ENCODE measurements around the gene P4HB.

- TF ChIP-seq CTCF (conservative IDR thresholded peaks at IDR 0.05 in 1 of 2, IDR thresholded peaks at IDR 0.05 in 1 of 2; ENCODE audit: low read depth in 1 of 2, low read length in 2 of 2) (no peak), EZH2 (IDR thresholded peaks at IDR 0.05; ENCODE audit: low read length, missing control alignments) (no peak)
Observed at GRCh38 chr17:81822996-81823819, 37.1 kb downstream of the P4HB start.
